Activated naive CD4-positive, alpha-beta T cell treated with anti-CD3 and anti-CD28 coated beads, Interleukin-2, amount 50 U/mL, for 24 hours (primary cell): ENCODE data around the gene EFEMP1.

ENCODE experiments used
- H3K27ac Mint-ChIP-seq: one replicate; pipeline ENCODE4 v1.8.0; 2021; ENCODE audit warnings: mild to moderate bottlenecking, mixed read lengths
- H3K27me3 Mint-ChIP-seq: one replicate; pipeline ENCODE4 v1.8.0; 2021; ENCODE audit warnings: mixed read lengths
- H3K36me3 Mint-ChIP-seq: one replicate; pipeline ENCODE4 v1.8.0; 2021; ENCODE audit warnings: mixed read lengths
- H3K4me1 Mint-ChIP-seq: one replicate; pipeline ENCODE4 v1.8.0; 2021; ENCODE audit warnings: mixed read lengths
- H3K4me3 Mint-ChIP-seq: one replicate; pipeline ENCODE4 v1.8.0; 2021; ENCODE audit warnings: mild to moderate bottlenecking, mixed read lengths
- H3K9me3 Mint-ChIP-seq: one replicate; pipeline ENCODE4 v1.8.0; 2021; ENCODE audit warnings: mixed read lengths

EFEMP1 gene, protein sequence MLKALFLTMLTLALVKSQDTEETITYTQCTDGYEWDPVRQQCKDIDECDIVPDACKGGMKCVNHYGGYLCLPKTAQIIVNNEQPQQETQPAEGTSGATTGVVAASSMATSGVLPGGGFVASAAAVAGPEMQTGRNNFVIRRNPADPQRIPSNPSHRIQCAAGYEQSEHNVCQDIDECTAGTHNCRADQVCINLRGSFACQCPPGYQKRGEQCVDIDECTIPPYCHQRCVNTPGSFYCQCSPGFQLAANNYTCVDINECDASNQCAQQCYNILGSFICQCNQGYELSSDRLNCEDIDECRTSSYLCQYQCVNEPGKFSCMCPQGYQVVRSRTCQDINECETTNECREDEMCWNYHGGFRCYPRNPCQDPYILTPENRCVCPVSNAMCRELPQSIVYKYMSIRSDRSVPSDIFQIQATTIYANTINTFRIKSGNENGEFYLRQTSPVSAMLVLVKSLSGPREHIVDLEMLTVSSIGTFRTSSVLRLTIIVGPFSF

DNA sequence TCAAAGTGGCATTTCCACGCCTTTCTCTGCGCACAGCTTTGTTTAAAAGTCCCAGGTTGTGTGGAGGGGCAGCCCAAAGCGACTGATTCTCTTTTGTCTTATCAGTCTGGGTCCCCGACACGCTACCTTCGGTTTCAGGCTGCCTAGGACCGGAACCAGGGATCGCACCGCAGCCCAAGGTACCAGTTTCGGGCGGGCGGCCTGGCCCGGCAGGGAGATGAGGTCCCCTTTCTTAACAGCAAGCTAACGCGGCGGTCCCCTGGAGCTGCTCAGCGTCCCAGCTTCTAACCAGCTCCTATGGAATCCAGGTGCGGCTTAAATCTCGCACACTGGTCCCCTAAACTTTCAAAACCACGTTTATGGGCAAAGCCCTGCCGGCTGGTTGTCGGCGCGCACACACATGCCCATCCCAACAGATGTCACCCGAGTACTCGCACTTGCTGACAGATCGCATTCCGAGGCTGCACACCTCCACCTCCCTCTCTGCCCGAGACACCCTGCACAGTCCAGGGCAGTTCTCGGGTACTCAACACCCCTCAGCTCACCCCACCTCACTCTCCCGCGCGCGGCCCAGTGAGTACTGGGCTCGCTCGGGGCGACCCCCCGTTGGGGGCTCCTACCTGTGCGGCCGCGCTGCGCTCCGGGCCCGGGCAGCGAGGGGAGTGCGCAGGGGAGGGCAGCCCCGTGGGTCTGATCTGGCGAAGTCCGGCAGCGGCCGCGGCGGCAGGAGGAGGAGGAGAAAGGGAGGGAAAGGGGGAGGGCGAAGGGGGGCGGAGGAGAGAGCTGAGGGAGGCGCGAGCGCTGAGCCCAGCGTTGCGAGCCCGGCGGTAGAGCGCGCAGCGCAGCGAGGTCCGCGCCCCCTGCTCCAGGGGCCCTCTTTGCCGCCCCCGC, at the start of gene EFEMP1:
Gene EFEMP1 (minus strand): TSS at position 692 of the 891 bp plus-strand sequence. CDS start 1,342 bp downstream, outside the sequence.
- Mint-ChIP-seq H3K36me3 (no peaks in the 10 kb centered on the region), H3K9me3 (no peaks in the 10 kb centered on the region), H3K4me1 (no peaks in the 10 kb centered on the region), H3K27ac (no peak within 1 kb of the TSS), H3K4me3 (no peak within 1 kb of the TSS), H3K27me3 (peaks cover 34% of the 10 kb centered on the region)

DNA sequence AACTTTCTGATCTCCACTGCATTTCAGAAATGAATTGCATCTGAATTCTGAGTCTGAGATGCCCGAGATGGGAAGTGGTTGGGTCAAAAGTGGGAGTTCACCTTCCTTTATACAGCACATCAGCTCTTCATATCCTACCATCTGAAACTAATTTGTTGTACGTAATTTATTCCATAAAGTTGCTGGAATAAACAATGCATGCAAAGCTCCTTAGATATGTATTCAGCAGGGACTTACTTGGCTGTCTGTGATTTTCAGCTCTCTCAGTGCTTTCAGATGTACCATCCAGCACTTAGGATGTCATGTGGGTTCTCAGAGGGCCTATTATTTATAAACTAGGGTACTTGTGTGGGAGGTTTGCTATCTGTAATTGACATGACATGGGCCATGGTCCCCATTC, 46.9 kb upstream of the EFEMP1 start:
- Mint-ChIP-seq H3K36me3 (no peaks in the 10 kb centered on the region), H3K27me3 (peaks cover 4% of the 10 kb centered on the region), H3K4me1 (no peaks in the 10 kb centered on the region), H3K4me3 (no peak overlapping the region), H3K9me3 (no peaks in the 10 kb centered on the region), H3K27ac (no peak overlapping the region)

DNA sequence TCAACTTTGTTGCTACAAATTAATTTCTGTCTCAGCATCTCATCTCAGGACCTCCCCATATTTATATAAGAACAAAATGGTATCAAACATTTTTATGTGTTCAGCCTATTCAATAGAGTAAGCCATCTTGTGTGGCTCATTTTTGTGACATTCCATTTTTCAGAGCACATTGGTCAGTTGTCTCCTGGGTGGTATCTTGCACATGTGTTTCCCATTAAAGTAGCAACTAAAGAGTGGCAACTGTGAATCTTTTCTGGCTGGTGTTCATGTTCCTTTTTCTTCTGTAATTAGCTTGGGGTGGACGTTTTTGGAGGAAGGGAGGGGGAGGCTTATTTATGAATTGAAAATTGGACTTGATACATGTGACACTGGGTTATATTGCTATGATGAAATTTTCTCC, 45.4 kb upstream of the EFEMP1 start:
- Mint-ChIP-seq H3K36me3 (no peaks in the 10 kb centered on the region), H3K4me3 (no peak overlapping the region), H3K4me1 (no peaks in the 10 kb centered on the region), H3K27me3 (peaks cover 2% of the 10 kb centered on the region), H3K27ac (no peak overlapping the region), H3K9me3 (no peaks in the 10 kb centered on the region)

- Mint-ChIP-seq H3K27ac (no peak overlapping the region), H3K9me3 (no peaks in the 10 kb centered on the region), H3K36me3 (no peaks in the 10 kb centered on the region), H3K4me1 (no peaks in the 10 kb centered on the region), H3K4me3 (no peak overlapping the region), H3K27me3 (peaks cover 4% of the 10 kb centered on the region)
These were observed 43.0 kb upstream of the EFEMP1 start for GRCh38 chr2:55966401-55967118.

GRCh38 chr2:55965966-55966365, 42.4 kb upstream of the EFEMP1 start:
- Mint-ChIP-seq H3K27me3 (peaks cover 4% of the 10 kb centered on the region), H3K9me3 (no peaks in the 10 kb centered on the region), H3K4me1 (no peaks in the 10 kb centered on the region), H3K27ac (no peak overlapping the region), H3K36me3 (no peaks in the 10 kb centered on the region), H3K4me3 (no peak overlapping the region)

GRCh38 chr2:55965276-55965675, 41.7 kb upstream of the EFEMP1 start:
- no peak overlapping the region for H3K4me3 Mint-ChIP-seq
- H3K36me3 Mint-ChIP-seq: no peaks in the 10 kb centered on the region
- no peaks in the 10 kb centered on the region for H3K4me1 Mint-ChIP-seq
- no peak overlapping the region for H3K27ac Mint-ChIP-seq
- peaks cover 4% of the 10 kb centered on the region for H3K27me3 Mint-ChIP-seq
- no peaks in the 10 kb centered on the region for H3K9me3 Mint-ChIP-seq

DNA sequence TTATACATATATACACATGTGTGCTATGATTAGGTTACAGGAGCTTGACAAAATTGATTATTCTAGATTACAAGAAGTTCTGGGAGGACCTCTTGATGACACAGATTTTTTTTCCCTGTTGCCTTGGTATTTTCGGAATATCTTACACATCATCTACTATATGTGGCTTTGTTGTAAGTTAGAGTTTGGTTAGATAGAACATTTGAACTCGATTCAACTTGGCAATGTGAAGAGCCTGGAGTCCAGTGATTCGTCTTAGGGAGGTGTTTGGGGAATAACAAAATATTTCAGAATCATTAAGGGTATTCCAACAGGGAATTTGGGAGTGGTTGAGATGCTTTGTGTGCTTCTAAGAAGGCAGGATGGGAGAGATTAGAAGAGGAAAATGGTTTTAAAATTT, 39.3 kb upstream of the EFEMP1 start:
- Mint-ChIP-seq H3K36me3 (no peaks in the 10 kb centered on the region), H3K4me1 (no peaks in the 10 kb centered on the region), H3K27ac (no peak overlapping the region), H3K9me3 (no peaks in the 10 kb centered on the region), H3K27me3 (peaks cover 4% of the 10 kb centered on the region), H3K4me3 (no peak overlapping the region)

- Mint-ChIP-seq H3K9me3 (no peaks in the 10 kb centered on the region), H3K4me1 (no peaks in the 10 kb centered on the region), H3K4me3 (no peak overlapping the region), H3K27ac (no peak overlapping the region), H3K27me3 (peaks cover 2% of the 10 kb centered on the region), H3K36me3 (no peaks in the 10 kb centered on the region)
These were observed 37.8 kb upstream of the EFEMP1 start for GRCh38 chr2:55961318-55961911.

DNA sequence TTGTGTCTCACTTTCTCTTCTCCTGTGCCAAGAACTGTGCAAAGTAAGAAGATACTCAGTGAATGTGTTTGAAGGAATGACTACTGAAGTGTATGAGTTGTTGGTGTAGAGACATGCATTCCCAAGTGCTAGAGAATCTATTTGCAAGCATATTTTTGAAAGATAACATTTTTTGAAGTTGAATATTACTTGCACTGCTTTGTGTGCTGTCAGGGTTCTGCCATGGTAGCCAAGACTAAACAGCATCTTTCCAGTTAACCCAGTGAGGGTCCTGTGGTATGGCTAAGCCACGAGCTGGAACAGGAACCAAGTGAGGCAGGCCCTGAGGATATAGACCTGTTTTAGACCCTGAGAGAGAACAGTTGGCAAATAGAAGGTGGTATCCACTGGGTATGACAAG, 35.2 kb upstream of the EFEMP1 start:
- H3K27me3 Mint-ChIP-seq: peaks cover 2% of the 10 kb centered on the region
- H3K4me3 Mint-ChIP-seq: no peak overlapping the region
- no peak overlapping the region for H3K27ac Mint-ChIP-seq

DNA sequence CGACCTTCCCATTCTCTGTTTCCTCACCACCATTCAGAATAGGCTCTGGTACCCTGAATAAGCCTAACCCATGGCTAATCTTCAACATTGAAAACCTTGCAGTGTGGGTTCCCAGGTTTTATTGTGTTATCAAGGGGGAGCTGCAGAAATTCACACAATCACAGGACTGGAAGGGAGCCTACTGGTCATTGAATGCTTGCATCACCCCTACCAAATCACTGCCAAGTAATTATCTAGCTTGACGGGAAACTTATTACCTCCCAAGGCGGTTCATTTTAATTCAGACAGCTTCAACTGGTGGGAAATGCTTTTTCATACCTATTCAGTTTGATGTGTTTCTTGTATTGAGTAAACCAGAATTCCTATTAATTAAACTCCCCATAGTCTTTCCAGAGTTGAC, 33.6 kb upstream of the EFEMP1 start:
- H3K9me3 Mint-ChIP-seq: no peaks in the 10 kb centered on the region
- H3K36me3 Mint-ChIP-seq: no peaks in the 10 kb centered on the region
- H3K4me1 Mint-ChIP-seq: no peaks in the 10 kb centered on the region
- no peak overlapping the region for H3K27ac Mint-ChIP-seq
- no peak overlapping the region for H3K4me3 Mint-ChIP-seq
- H3K27me3 Mint-ChIP-seq: no peaks in the 10 kb centered on the region

More for the DNA sequence above, 35.2 kb upstream of the EFEMP1 start:
- Mint-ChIP-seq H3K4me1 (no peaks in the 10 kb centered on the region), H3K36me3 (no peaks in the 10 kb centered on the region), H3K9me3 (no peaks in the 10 kb centered on the region)

DNA sequence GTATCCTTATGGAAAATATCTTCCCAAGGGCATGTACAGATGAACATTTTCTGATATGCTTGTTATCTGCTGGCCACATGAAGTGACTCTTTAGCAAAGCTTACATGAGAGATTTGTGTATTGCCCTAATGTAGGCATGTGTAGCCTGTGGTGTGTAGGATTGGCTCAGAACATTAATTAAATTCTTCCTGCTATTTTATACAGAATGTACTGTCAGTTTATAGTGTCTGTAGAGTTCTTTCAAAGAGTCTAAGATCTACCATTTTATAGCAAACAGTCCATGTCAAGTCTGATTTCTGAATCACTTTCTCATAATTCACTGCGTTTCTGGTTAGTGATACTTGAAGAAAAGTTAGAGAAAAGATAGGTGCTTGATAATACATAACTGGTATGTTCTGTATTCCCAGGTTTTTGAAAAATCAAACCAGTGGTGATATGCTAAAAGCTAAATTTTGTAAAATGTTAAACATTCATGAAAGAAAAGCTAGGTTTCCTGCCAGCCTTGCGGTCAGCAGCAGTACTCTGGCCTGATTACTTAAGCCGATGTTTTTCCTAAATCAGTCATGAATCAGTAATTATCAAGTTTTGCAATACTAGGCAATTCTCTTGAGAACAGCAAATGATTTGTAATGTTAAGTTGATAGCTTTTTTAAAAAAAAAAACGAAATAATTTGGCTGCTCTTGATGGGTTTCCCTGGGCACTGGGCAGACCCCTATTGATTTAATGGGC, 30.9 kb upstream of the EFEMP1 start:
- Mint-ChIP-seq H3K36me3 (no peaks in the 10 kb centered on the region), H3K4me1 (no peaks in the 10 kb centered on the region), H3K27ac (no peak overlapping the region), H3K27me3 (peaks cover 7% of the 10 kb centered on the region), H3K9me3 (peaks cover 4% of the 10 kb centered on the region), H3K4me3 (no peak overlapping the region)

DNA sequence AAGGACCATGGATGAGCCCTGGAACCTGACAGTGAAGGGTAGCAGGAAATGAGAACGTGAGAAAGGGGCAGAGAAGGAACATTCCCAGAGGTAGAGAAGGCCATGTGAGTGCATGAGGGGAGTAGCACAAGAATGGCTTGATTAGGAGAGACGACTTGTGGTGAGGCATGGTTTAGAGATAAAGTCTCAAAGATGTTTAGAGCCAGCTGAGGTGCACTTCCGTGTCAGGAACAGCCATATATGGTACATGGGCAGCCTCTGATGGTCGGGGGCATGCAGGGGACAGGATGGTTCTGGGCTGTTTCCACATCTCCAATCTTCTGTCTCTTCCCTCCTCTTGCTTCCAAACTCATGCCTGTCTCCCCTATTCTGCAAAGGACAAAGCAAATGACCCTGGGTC, 28.8 kb upstream of the EFEMP1 start:
- Mint-ChIP-seq H3K36me3 (no peaks in the 10 kb centered on the region), H3K4me1 (no peaks in the 10 kb centered on the region), H3K4me3 (no peak overlapping the region), H3K27me3 (peaks cover 8% of the 10 kb centered on the region), H3K9me3 (peaks cover 4% of the 10 kb centered on the region), H3K27ac (no peak overlapping the region)

GRCh38 chr2:55951533-55951932, 28.0 kb upstream of the EFEMP1 start:
- Mint-ChIP-seq H3K27ac (no peak overlapping the region), H3K27me3 (peaks cover 8% of the 10 kb centered on the region), H3K36me3 (no peaks in the 10 kb centered on the region), H3K4me3 (no peak overlapping the region), H3K4me1 (no peaks in the 10 kb centered on the region), H3K9me3 (peaks cover 4% of the 10 kb centered on the region)

- no peaks in the 10 kb centered on the region for H3K36me3 Mint-ChIP-seq
- H3K4me3 Mint-ChIP-seq: no peak overlapping the region
- no peaks in the 10 kb centered on the region for H3K4me1 Mint-ChIP-seq
- peaks cover 4% of the 10 kb centered on the region for H3K9me3 Mint-ChIP-seq
- H3K27me3 Mint-ChIP-seq: peaks cover 8% of the 10 kb centered on the region
- no peak overlapping the region for H3K27ac Mint-ChIP-seq
These were observed 26.0 kb upstream of the EFEMP1 start for GRCh38 chr2:55949613-55950012.

GRCh38 chr2:55949211-55949610, 25.6 kb upstream of the EFEMP1 start:
- no peaks in the 10 kb centered on the region for H3K4me1 Mint-ChIP-seq
- peaks cover 8% of the 10 kb centered on the region for H3K27me3 Mint-ChIP-seq
- no peak overlapping the region for H3K27ac Mint-ChIP-seq
- H3K36me3 Mint-ChIP-seq: no peaks in the 10 kb centered on the region
- no peak overlapping the region for H3K4me3 Mint-ChIP-seq
- peaks cover 4% of the 10 kb centered on the region for H3K9me3 Mint-ChIP-seq
